ENCODE data around the gene PCDHGA1.
"Not testable (repeated sequence)": the region's sequence is repeated elsewhere in the genome, so short reads cannot be mapped to it uniquely, and the experiment has no call there.

PCDHGA1 gene

DNA sequence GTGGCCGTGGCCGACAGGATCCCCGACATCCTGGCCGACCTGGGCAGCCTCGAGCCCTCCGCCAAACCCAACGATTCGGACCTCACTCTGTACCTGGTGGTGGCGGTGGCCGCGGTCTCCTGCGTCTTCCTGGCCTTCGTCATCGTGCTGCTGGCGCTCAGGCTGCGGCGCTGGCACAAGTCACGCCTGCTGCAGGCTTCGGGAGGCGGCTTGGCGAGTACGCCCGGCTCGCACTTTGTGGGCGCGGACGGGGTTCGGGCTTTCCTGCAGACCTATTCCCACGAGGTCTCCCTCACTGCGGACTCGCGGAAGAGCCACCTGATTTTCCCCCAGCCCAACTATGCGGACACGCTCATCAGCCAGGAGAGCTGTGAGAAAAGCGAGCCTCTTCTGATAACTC lies 15.7 kb downstream of the PCDHGA1 start:
- not testable (repeated sequence) for DNase-seq (ENCODE audit: low read depth)

DNA sequence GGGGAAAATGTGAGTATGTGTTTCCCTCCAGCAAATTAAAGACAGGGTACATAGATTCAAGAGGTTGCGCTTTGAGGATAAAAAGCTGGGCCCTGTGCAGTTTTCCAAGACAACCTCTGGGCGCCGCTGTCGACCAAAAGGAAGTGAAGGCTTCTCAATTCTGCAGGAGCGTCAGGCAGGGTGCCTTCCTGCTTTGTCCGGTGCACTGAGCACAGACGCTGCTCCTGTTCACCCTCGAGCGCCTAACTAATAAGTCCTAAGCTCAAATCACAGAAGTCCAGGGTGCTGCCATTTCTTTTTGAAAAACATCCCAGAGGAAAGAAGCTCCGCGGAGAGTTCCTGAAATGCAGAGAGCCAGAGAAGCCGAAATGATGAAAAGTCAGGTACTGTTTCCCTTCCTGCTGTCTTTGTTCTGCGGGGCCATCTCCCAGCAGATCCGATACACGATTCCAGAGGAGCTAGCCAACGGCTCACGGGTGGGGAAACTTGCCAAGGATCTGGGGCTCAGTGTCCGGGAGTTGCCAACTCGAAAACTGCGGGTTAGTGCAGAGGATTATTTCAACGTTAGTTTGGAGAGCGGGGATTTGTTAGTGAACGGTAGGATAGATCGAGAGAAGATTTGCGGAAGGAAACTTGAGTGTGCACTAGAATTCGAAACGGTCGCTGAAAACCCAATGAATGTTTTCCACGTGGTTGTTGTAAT lies 19.8 kb downstream of the PCDHGA1 start, which contains the start of gene PCDHGB1:
PCDHGB1 (plus strand) TSS at position 183 of the 703 bp plus-strand sequence; CDS start at position 345, 162 bp downstream.
- no peak for DNase-seq (ENCODE audit: low read depth)

- no peak for DNase-seq (ENCODE audit: low read depth)
Measured at GRCh38 chr5:141351591-141351990, 21.3 kb downstream of the PCDHGA1 start.

DNA sequence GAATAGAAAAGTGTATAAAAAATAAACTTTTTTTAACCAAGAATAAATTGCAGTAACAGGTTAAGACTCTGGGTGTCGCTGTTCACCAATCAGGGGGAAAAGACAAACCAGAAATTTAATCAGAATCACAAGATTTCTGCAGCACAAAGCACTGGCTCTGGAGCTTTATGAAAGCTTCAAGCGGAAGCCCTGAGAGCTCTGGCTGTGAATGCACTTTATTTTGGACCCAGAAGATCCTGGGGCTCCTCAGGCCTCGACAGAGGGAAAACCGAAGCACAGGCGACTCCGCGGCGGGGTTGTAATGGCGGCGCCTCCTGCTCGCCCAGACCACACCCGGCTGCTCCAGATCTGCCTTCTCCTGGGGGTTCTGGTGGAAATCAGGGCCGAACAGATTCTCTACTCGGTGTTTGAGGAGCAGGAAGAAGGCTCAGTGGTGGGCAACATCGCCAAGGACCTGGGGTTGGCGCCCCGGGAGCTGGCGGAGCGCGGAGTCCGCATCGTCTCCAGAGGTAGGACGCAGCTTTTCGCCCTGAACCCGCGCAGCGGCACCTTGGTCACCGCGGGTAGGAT lies 24.7 kb downstream of the PCDHGA1 start, which contains the start of gene PCDHGA4:
PCDHGA4 (plus strand) TSS at position 122 of the 570 bp plus-strand sequence; CDS start at position 209, 87 bp downstream.
- no peak for DNase-seq (ENCODE audit: low read depth)

- no peak for DNase-seq (ENCODE audit: low read depth)
Measured at GRCh38 chr5:141355641-141356040, 25.3 kb downstream of the PCDHGA1 start.

GRCh38 chr5:141356133-141356532 lies 25.8 kb downstream of the PCDHGA1 start:
- no peak for DNase-seq (ENCODE audit: low read depth)

- DNase-seq (ENCODE audit: low read depth), result no peak
Measured at GRCh38 chr5:141356950-141357349, 26.6 kb downstream of the PCDHGA1 start.

- no peak for DNase-seq (ENCODE audit: low read depth)
Measured at GRCh38 chr5:141359790-141360426, 29.6 kb downstream of the PCDHGA1 start, which contains the start of gene PCDHGB2. PCDHGB2 (plus strand) TSS chr5:141359994; CDS start chr5:141360136, 142 bp downstream.

- no peak for DNase-seq (ENCODE audit: low read depth)
Measured at GRCh38 chr5:141360685-141361084, 30.4 kb downstream of the PCDHGA1 start.

DNA sequence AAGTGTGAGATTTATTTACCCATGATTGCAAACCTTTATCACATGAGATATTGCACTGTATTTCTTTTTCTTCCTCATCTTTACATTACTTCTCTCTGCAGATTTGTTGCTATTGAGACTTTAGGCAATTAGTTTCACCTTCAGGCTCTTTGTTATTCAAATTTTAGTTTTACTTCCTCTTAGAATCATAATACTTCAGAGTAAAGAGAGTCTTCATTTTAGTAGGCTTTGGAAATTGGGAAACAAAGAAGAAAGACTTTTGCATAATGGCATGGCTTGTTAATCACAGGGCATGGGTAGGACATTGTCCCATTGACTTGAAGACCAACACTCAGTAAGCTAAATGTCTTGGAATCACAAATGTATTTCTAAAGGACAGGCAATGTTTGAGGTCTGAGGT lies 32.4 kb downstream of the PCDHGA1 start:
- no peak for DNase-seq (ENCODE audit: low read depth)

DNA sequence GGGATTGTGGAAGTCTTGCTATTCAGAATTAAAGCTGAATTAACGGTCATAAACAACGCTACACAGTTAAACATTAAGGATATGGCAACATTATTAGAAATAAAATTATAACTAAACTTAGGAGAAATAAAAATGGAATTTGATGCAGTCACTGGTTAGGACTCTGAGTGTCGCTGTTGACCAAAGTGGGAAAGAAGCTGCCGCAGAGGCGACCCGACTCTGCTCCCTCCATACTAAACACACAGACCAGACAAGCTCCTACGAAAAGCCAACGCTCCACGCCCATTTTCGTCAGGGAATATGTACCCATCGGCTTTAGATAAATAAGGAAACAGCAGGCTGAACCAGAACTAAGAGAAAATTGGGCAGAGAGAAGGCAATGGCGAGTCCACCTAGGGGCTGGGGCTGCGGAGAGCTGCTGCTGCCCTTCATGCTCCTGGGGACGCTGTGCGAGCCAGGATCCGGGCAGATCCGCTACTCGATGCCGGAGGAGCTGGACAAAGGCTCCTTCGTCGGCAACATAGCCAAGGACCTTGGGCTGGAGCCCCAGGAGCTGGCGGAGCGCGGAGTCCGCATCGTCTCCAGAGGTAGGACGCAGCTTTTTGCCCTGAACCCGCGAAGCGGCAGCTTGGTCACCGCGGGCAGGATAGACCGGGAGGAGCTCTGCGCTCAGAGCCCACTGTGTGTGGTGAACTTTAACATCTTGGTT lies 33.8 kb downstream of the PCDHGA1 start, which contains the start of gene PCDHGA5:
PCDHGA5 (plus strand) TSS at position 211 of the 709 bp plus-strand sequence; CDS start at position 380, 169 bp downstream.
- no peak for DNase-seq (ENCODE audit: low read depth)

- no peak for DNase-seq (ENCODE audit: low read depth)
Measured at GRCh38 chr5:141366016-141366896, 35.9 kb downstream of the PCDHGA1 start.

DNA sequence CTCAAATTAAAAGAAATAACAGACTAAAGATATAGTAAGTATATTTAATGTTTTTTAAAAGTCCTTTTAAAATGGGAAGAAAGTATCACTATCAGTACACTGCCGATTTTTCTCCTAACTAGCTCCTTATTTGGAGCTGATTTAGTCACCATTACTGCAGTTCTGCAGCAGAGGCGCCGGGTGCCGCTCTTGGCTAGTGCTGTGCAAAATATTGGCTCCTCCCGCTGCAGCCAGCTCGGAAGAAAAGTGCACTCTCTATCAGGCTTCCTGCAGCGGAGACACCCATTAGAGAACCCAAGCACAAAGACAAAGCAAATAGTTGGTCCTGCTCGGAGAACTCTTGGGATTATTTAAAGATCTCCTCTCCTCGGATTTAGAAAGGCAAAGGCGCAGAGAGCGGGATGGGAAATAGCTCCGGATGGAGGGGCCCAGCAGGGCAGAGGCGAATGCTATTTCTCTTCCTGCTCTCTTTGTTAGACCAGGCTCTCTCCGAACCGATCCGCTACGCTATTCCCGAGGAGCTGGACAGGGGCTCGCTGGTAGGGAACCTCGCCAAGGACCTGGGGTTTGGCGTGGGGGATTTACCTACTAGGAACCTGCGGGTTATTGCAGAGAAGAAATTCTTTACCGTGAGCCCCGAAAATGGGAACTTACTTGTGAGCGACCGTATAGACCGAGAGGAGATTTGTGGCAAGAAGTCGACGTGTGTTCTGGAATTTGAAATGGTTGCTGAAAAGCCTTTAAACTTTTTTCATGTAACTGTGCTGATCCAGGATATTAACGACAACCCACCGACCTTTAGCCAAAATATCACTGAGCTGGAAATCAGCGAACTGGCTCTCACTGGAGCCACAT lies 39.9 kb downstream of the PCDHGA1 start, which contains the start of gene PCDHGB3:
PCDHGB3 (plus strand) TSS at position 249 of the 855 bp plus-strand sequence; CDS start at position 402, 153 bp downstream.
- DNase-seq (ENCODE audit: low read depth), result no peak

GRCh38 chr5:141371572-141372475 lies 41.5 kb downstream of the PCDHGA1 start:
- no peak for DNase-seq (ENCODE audit: low read depth)

GRCh38 chr5:141373673-141374317 lies 43.5 kb downstream of the PCDHGA1 start, which contains the start of gene PCDHGA6:
PCDHGA6 (plus strand) TSS chr5:141373891; CDS start chr5:141374084, 193 bp downstream.
- DNase-seq (ENCODE audit: low read depth), result no peak

DNA sequence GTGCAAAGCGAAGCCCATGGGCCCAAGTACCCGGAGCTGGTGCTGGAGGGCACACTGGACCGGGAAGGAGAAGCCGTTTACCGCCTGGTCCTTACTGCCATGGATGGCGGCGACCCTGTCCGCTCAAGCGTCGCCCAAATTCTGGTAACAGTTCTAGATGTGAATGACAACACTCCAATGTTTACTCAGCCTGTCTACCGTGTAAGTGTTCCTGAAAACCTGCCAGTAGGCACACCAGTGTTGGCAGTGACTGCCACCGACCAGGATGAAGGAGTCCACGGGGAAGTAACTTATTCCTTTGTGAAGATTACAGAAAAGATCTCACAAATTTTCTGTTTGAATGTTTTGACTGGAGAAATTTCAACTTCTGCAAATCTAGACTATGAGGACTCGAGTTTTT lies 44.3 kb downstream of the PCDHGA1 start:
- DNase-seq (ENCODE audit: low read depth), result no peak

DNA sequence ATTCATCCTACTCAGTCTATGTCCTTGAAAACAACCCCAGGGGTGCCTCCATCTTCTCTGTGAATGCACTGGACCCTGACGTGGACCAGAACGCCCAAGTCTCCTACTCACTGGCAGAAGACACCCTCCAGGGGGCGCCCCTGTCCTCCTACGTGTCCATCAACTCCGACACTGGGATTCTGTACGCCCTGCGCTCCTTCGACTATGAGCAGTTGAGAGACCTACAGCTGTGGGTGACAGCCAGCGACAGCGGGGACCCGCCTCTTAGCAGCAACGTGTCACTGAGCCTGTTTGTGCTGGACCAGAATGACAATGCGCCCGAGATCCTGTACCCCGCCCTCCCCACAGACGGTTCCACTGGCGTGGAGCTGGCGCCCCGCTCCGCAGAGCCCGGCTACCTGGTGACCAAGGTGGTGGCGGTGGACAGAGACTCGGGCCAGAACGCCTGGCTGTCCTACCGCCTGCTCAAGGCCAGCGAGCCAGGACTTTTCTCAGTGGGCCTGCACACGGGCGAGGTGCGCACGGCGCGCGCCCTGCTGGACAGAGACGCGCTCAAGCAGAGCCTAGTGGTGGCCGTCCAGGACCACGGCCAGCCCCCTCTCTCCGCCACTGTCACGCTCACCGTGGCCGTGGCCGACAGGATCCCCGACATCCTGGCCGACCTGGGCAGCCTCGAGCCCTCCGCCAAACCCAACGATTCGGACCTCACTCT lies 45.3 kb downstream of the PCDHGA1 start:
- DNase-seq (ENCODE audit: low read depth), result not testable (repeated sequence)
